Stimulated activated naive CD8-positive, alpha-beta T cell treated with anti-CD3 and anti-CD28 coated beads, Interleukin-15, Interleukin-2, amounts not matched to agents 100 ng/mL and 50 ng/mL, for 24 hours (primary cell): ENCODE results near the gene OR2A1.
"Not testable (repeated sequence)": the region's sequence is repeated elsewhere in the genome, so short reads cannot be mapped to it uniquely, and the experiment has no call there.

Experiments
- H3K27ac Mint-ChIP-seq: one replicate; pipeline ENCODE4 v1.8.0; 2021; ENCODE audit warnings: mild to moderate bottlenecking, mixed read lengths
- H3K27me3 Mint-ChIP-seq: one replicate; pipeline ENCODE4 v1.8.0; 2021; ENCODE audit warnings: mixed read lengths
- H3K36me3 Mint-ChIP-seq: one replicate; pipeline ENCODE4 v1.8.0; 2021; ENCODE audit warnings: low read depth, mixed read lengths
- H3K4me1 Mint-ChIP-seq: one replicate; pipeline ENCODE4 v1.8.0; 2021; ENCODE audit warnings: low read depth, mixed read lengths
- H3K4me3 Mint-ChIP-seq: one replicate; pipeline ENCODE4 v1.8.0; 2021; ENCODE audit warnings: mild to moderate bottlenecking, mixed read lengths
- H3K9me3 Mint-ChIP-seq: one replicate; pipeline ENCODE4 v1.8.0; 2021; ENCODE audit warnings: mixed read lengths

Gene OR2A1

GRCh38 chr7:144311872-144312469, at the start of gene OR2A1:
Gene OR2A1, plus strand, starts transcription at chr7:144312419. Its CDS starts 5,706 bp downstream, at chr7:144318125.
- not testable (repeated sequence) for H3K36me3 Mint-ChIP-seq, H3K4me1 Mint-ChIP-seq, H3K27me3 Mint-ChIP-seq, H3K9me3 Mint-ChIP-seq, H3K4me3 Mint-ChIP-seq, H3K27ac Mint-ChIP-seq

- not testable (repeated sequence) for H3K4me1 Mint-ChIP-seq, H3K27ac Mint-ChIP-seq, H3K27me3 Mint-ChIP-seq, H3K4me3 Mint-ChIP-seq, H3K36me3 Mint-ChIP-seq, H3K9me3 Mint-ChIP-seq
Observed at GRCh38 chr7:144264692-144265091, 47.5 kb upstream of the OR2A1 start, which contains the start of gene OR2A7. Gene OR2A7, minus strand, starts transcription at chr7:144264792. Its CDS starts 5,164 bp downstream, at chr7:144259628.

GRCh38 chr7:144269188-144269587, 43.0 kb upstream of the OR2A1 start, which contains the start of gene CTAGE8:
Gene CTAGE8, minus strand, starts transcription at chr7:144269288. Its CDS starts 38 bp downstream, at chr7:144269250.
- H3K27ac Mint-ChIP-seq, H3K27me3 Mint-ChIP-seq, H3K9me3 Mint-ChIP-seq, H3K4me1 Mint-ChIP-seq, H3K36me3 Mint-ChIP-seq, H3K4me3 Mint-ChIP-seq: not testable (repeated sequence)

GRCh38 chr7:144275281-144275680, 36.9 kb upstream of the OR2A1 start:
- not testable (repeated sequence) for H3K4me3 Mint-ChIP-seq, H3K4me1 Mint-ChIP-seq, H3K27ac Mint-ChIP-seq, H3K36me3 Mint-ChIP-seq, H3K9me3 Mint-ChIP-seq, H3K27me3 Mint-ChIP-seq

GRCh38 chr7:144280010-144280409, 32.2 kb upstream of the OR2A1 start:
- not testable (repeated sequence) for H3K27me3 Mint-ChIP-seq, H3K4me3 Mint-ChIP-seq, H3K4me1 Mint-ChIP-seq, H3K36me3 Mint-ChIP-seq, H3K27ac Mint-ChIP-seq, H3K9me3 Mint-ChIP-seq

GRCh38 chr7:144281981-144282380, 30.2 kb upstream of the OR2A1 start:
- H3K4me3 Mint-ChIP-seq = not testable (repeated sequence)

GRCh38 chr7:144282490-144282889, 29.7 kb upstream of the OR2A1 start:
- H3K4me3 Mint-ChIP-seq, H3K9me3 Mint-ChIP-seq, H3K36me3 Mint-ChIP-seq, H3K27me3 Mint-ChIP-seq, H3K27ac Mint-ChIP-seq, H3K4me1 Mint-ChIP-seq: not testable (repeated sequence)

More at GRCh38 chr7:144281981-144282380, 30.2 kb upstream of the OR2A1 start:
- H3K36me3 Mint-ChIP-seq, H3K9me3 Mint-ChIP-seq, H3K27ac Mint-ChIP-seq, H3K4me1 Mint-ChIP-seq, H3K27me3 Mint-ChIP-seq: not testable (repeated sequence)

GRCh38 chr7:144283716-144284115, 28.5 kb upstream of the OR2A1 start:
- not testable (repeated sequence) for H3K4me1 Mint-ChIP-seq, H3K27ac Mint-ChIP-seq, H3K4me3 Mint-ChIP-seq, H3K36me3 Mint-ChIP-seq, H3K9me3 Mint-ChIP-seq, H3K27me3 Mint-ChIP-seq

GRCh38 chr7:144287171-144287784, 24.9 kb upstream of the OR2A1 start:
- not testable (repeated sequence) for H3K9me3 Mint-ChIP-seq, H3K4me3 Mint-ChIP-seq, H3K27me3 Mint-ChIP-seq, H3K36me3 Mint-ChIP-seq, H3K4me1 Mint-ChIP-seq, H3K27ac Mint-ChIP-seq

GRCh38 chr7:144291607-144292006, 20.6 kb upstream of the OR2A1 start:
- H3K4me3 Mint-ChIP-seq, H3K27me3 Mint-ChIP-seq, H3K4me1 Mint-ChIP-seq, H3K9me3 Mint-ChIP-seq, H3K36me3 Mint-ChIP-seq, H3K27ac Mint-ChIP-seq: not testable (repeated sequence)

- H3K27ac Mint-ChIP-seq, H3K27me3 Mint-ChIP-seq, H3K4me1 Mint-ChIP-seq, H3K4me3 Mint-ChIP-seq, H3K36me3 Mint-ChIP-seq, H3K9me3 Mint-ChIP-seq: not testable (repeated sequence)
Observed at GRCh38 chr7:144292384-144293161, 19.6 kb upstream of the OR2A1 start.

- H3K36me3 Mint-ChIP-seq, H3K27me3 Mint-ChIP-seq, H3K4me3 Mint-ChIP-seq, H3K4me1 Mint-ChIP-seq, H3K27ac Mint-ChIP-seq, H3K9me3 Mint-ChIP-seq: not testable (repeated sequence)
Observed at GRCh38 chr7:144293794-144294499, 18.3 kb upstream of the OR2A1 start.

GRCh38 chr7:144302578-144303303, 9.5 kb upstream of the OR2A1 start:
- H3K4me3 Mint-ChIP-seq, H3K27ac Mint-ChIP-seq, H3K36me3 Mint-ChIP-seq, H3K27me3 Mint-ChIP-seq, H3K9me3 Mint-ChIP-seq, H3K4me1 Mint-ChIP-seq: not testable (repeated sequence)

GRCh38 chr7:144303607-144304006, 8.6 kb upstream of the OR2A1 start:
- H3K9me3 Mint-ChIP-seq, H3K4me3 Mint-ChIP-seq, H3K4me1 Mint-ChIP-seq, H3K27me3 Mint-ChIP-seq, H3K36me3 Mint-ChIP-seq, H3K27ac Mint-ChIP-seq: not testable (repeated sequence)

- not testable (repeated sequence) for H3K4me1 Mint-ChIP-seq, H3K27me3 Mint-ChIP-seq, H3K4me3 Mint-ChIP-seq, H3K36me3 Mint-ChIP-seq, H3K9me3 Mint-ChIP-seq, H3K27ac Mint-ChIP-seq
Observed at GRCh38 chr7:144305156-144305555, 7.1 kb upstream of the OR2A1 start.
